HG02970 (cell line): ENCODE data around the gene CIC.
"Not testable (repeated sequence)": the region's sequence is repeated elsewhere in the genome, so short reads cannot be mapped to it uniquely, and the experiment has no call there.

Experiments used
- ATAC-seq: cut with Tn5 transposase; IDR thresholded peaks from one replicate; pipeline ENCODE4 v1.9.1; 2021; ENCODE audit warnings: mild to moderate bottlenecking, moderate library complexity, moderate number of reproducible peaks; ENCODE audit not compliant: unreplicated experiment, low FRiP score

Gene CIC

GRCh38 chr19:42254089-42254849 lies 14.8 kb upstream of the CIC start:
- ATAC-seq, result no peak

- ATAC-seq, result peak; percentile 66
These were observed 13.9 kb upstream of the CIC start, which contains the start of gene ERF for GRCh38 chr19:42254850-42255765. TSS of gene ERF (minus strand) at chr19:42255128. CDS start at chr19:42254999, 129 bp downstream.

- no peak for ATAC-seq
These were observed 13.0 kb upstream of the CIC start for GRCh38 chr19:42255766-42256745.

GRCh38 chr19:42257842-42258241 lies 11.2 kb upstream of the CIC start:
- not testable (repeated sequence) for ATAC-seq

GRCh38 chr19:42261763-42262162 lies 7.3 kb upstream of the CIC start:
- ATAC-seq, result no peak

GRCh38 chr19:42266105-42266504 lies 2.9 kb upstream of the CIC start:
- ATAC-seq, result not testable (repeated sequence)

GRCh38 chr19:42266928-42267603 lies 2.0 kb upstream of the CIC start:
- ATAC-seq, result not testable (repeated sequence)

- ATAC-seq, result no peak
These were observed 1.4 kb upstream of the CIC start for GRCh38 chr19:42267644-42268141.

GRCh38 chr19:42268142-42268703 lies 829 bp upstream of the CIC start:
- peak; percentile 60 for ATAC-seq

- no peak for ATAC-seq
These were observed 660 bp downstream of the CIC start for GRCh38 chr19:42269478-42270345.

- ATAC-seq, result no peak
These were observed 1.4 kb downstream of the CIC start for GRCh38 chr19:42270346-42271044.

GRCh38 chr19:42271045-42271419 lies 2.0 kb downstream of the CIC start:
- no peak for ATAC-seq

GRCh38 chr19:42271861-42272534 lies 2.9 kb downstream of the CIC start:
- ATAC-seq, result no peak

GRCh38 chr19:42272535-42272897 lies 3.5 kb downstream of the CIC start:
- ATAC-seq, result no peak

- no peak for ATAC-seq
These were observed 3.9 kb downstream of the CIC start for GRCh38 chr19:42272989-42273406.

- no peak for ATAC-seq
These were observed 4.5 kb downstream of the CIC start for GRCh38 chr19:42273407-42274064.
